ENCODE measurements around the gene OPCML. TPM values are rescaled to one million over a fixed set of nuclear protein-coding genes. Genes with fewer than 3 reads are reported as not detected.

The OPCML gene
- polyA plus RNA-seq, 3 donors from 2014 or later: not detected

DNA sequence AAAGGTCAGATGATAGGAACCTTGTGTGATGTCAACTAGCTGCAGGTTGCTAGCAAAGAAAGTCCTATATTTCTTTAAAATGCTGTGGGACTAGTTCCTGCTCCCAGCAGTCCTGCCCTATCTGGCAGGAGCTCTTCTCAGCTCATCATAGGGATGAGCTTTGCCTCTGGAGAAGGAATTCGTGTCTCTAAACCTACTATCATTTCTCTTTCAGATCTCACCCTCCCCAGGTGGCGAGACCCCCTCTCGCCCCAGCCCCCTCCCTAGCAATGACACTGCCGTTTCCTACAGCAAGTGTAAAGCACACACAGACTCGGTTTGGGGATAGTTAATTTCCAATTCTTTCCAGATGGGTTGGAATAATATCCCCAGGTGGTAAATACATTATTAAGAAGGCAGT lies 533.3 kb downstream of the OPCML start:
- Mint-ChIP-seq H3K27me3 (ENCODE audit: low read depth in 3 of 3) (peaks cover 0 to 2% (median 1%) of the 10 kb centered on the region in 3 donors), H3K4me3 (no peak overlapping the region), H3K27ac (no peak overlapping the region), H3K4me1 (no peaks in the 10 kb centered on the region), H3K36me3 (no peaks in the 10 kb centered on the region), H3K9me3 (peaks cover 0 to 18% (median under 1%) of the 10 kb centered on the region in 6 donors)
- DNase-seq: no peak

DNA sequence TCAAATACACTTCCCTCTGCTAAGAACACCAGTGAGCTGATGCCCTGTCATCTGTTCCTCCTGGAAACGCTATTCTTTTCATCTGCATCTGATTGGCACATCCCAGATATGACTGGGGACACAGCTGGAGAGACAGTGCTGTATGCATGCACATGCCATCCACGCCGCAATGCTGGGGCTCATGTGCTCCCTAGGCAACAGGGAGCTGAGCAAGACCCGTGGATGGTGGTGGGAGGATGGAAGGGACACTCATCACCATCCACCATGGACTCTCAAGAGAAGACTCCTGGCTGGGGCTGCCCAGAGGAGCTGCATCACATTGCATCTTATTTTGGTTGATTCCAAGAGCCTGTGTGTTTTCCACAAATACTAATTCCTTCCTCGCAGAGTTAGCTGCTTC lies 534.9 kb downstream of the OPCML start:
- Mint-ChIP-seq H3K27ac (no peak overlapping the region), H3K36me3 (no peaks in the 10 kb centered on the region), H3K9me3 (peaks cover 0 to 12% (median under 1%) of the 10 kb centered on the region in 6 donors), H3K4me1 (no peaks in the 10 kb centered on the region), H3K4me3 (no peak overlapping the region), H3K27me3 (ENCODE audit: low read depth in 3 of 3) (peaks cover 0 to 7% (median 5%) of the 10 kb centered on the region in 3 donors)
- no peak for DNase-seq

DNA sequence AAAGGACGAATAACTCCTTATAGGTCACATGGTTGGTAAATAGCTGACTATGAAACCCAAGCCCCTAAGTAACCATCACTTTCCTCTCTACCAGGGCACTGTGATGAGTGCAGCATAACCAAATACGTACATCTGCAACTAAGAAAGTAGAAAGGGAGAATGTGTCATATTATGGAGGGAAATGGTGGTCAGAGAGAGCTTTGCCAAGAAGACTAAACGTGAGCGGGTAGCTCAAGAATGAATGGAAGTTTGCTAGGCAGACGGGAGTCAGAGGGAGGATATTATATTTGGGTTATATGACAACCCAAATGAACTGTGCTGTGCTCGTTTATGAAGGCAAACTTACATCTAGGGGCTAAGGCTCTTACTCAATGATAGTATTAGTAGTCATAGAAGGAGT lies 537.3 kb downstream of the OPCML start:
- H3K27ac Mint-ChIP-seq: no peak overlapping the region
- no peak overlapping the region for H3K4me3 Mint-ChIP-seq
- no peaks in the 10 kb centered on the region for H3K36me3 Mint-ChIP-seq
- peaks cover 0 to 6% (median 0%) of the 10 kb centered on the region in 6 donors for H3K9me3 Mint-ChIP-seq
- no peak for DNase-seq
- H3K27me3 Mint-ChIP-seq (ENCODE audit: low read depth in 3 of 3): peaks cover 0 to 6% (median 5%) of the 10 kb centered on the region in 3 donors
- no peaks in the 10 kb centered on the region for H3K4me1 Mint-ChIP-seq

GRCh38 chr11:132993991-132994502 lies 538.3 kb downstream of the OPCML start:
- no peaks in the 10 kb centered on the region for H3K4me1 Mint-ChIP-seq
- no peak for DNase-seq
- H3K27ac Mint-ChIP-seq: no peak overlapping the region
- no peak overlapping the region for H3K4me3 Mint-ChIP-seq
- peaks cover 0 to 6% (median 0%) of the 10 kb centered on the region in 6 donors for H3K9me3 Mint-ChIP-seq
- H3K36me3 Mint-ChIP-seq: no peaks in the 10 kb centered on the region
- peaks cover 0 to 6% (median 5%) of the 10 kb centered on the region in 3 donors for H3K27me3 Mint-ChIP-seq (ENCODE audit: low read depth in 3 of 3)

DNA sequence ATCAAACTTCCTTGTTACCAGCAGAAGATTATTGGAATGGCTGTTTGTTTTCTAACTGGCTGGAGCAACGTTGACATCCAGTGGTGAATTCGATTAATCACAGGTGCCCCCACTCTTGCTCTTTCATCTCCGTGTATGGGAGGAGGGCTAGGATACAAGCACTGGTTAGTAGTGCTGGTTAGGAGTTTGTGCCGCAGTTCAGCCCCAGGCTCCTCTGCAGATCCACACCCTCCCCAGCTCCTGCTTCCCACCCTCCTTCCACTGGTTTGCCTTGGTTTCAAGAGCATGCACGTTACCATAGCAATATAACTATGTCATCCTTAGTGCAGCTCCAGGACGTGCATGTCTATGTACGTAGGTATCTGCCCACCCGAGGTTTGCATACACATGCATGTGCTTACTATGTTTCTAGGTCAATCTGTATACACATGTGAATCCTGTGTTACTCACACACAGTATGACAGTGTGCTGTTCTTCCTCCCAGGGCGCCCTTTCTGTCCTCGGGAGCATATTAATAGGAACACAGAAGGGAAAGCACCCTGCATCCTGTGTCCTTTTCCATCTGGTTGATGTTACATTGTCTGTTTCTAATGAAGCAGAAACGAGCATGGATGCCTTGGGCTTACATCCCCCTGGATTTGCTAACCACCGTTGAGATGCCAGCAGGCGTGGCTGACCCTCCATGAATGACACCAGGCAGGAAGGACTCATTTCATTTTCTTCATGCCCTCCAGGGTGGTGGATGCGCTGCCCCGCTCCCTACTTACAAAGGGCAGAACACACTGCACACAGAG lies 539.3 kb downstream of the OPCML start:
- no peak overlapping the region for H3K27ac Mint-ChIP-seq
- H3K4me1 Mint-ChIP-seq: no peaks in the 10 kb centered on the region
- no peaks in the 10 kb centered on the region for H3K36me3 Mint-ChIP-seq
- DNase-seq: no peak
- H3K27me3 Mint-ChIP-seq (ENCODE audit: low read depth in 3 of 3): peaks cover 0 to 6% (median 5%) of the 10 kb centered on the region in 3 donors
- no peak overlapping the region for H3K4me3 Mint-ChIP-seq
- H3K9me3 Mint-ChIP-seq: peaks cover 0 to 4% (median 0%) of the 10 kb centered on the region in 6 donors

DNA sequence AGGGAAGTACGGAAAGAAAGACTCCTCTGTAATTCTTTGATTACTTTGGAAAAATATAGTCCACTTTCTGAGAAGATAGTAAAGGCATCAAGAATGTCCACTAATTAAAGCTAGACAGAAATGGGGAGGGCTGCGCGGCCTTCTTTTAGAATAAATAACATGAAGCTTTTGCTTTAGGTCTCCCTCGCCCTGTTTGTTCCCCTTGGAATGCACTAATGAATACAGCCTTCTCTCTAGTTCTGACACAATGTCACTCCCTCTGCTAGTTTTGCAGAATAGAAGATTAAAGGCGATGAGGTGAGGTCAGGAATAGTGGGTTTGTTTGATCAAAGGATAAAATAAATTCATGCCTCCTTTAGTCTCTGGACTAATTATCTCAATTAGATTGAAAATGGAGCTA lies 543.9 kb downstream of the OPCML start:
- no peaks in the 10 kb centered on the region for H3K4me1 Mint-ChIP-seq
- H3K9me3 Mint-ChIP-seq: peaks cover 0 to 5% (median 0%) of the 10 kb centered on the region in 6 donors
- H3K27me3 Mint-ChIP-seq (ENCODE audit: low read depth in 3 of 3): peaks cover 0 to 6% (median 3%) of the 10 kb centered on the region in 3 donors
- H3K27ac Mint-ChIP-seq: no peak overlapping the region
- no peak overlapping the region for H3K4me3 Mint-ChIP-seq
- no peak for DNase-seq
- no peaks in the 10 kb centered on the region for H3K36me3 Mint-ChIP-seq

- H3K27me3 Mint-ChIP-seq (ENCODE audit: low read depth in 3 of 3): peaks cover 0 to 2% (median under 1%) of the 10 kb centered on the region in 3 donors
- H3K36me3 Mint-ChIP-seq: no peaks in the 10 kb centered on the region
- no peaks in the 10 kb centered on the region for H3K4me1 Mint-ChIP-seq
- no peak overlapping the region for H3K4me3 Mint-ChIP-seq
- H3K27ac Mint-ChIP-seq: no peak overlapping the region
- H3K9me3 Mint-ChIP-seq: peaks cover 0 to 5% (median 0%) of the 10 kb centered on the region in 6 donors
- no peak for DNase-seq
These were observed 544.4 kb downstream of the OPCML start for GRCh38 chr11:132987936-132988335.

DNA sequence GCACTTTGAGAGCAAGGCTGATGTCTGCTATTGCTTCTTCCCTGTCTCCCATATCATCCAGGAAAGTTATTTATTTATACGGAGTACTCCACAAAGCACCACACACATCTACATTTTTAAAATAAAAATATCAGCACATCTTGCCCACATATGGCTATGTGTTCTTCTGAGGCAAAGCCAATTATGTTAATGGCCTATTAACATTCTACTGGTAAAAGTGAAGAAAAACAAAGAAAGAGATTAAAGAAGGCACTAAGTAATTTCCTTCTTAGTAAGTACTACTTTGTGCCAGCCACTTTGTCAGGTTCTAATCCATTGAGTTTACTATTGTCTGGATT lies 548.7 kb downstream of the OPCML start:
- no peak overlapping the region for H3K4me3 Mint-ChIP-seq
- no peak for DNase-seq

DNA sequence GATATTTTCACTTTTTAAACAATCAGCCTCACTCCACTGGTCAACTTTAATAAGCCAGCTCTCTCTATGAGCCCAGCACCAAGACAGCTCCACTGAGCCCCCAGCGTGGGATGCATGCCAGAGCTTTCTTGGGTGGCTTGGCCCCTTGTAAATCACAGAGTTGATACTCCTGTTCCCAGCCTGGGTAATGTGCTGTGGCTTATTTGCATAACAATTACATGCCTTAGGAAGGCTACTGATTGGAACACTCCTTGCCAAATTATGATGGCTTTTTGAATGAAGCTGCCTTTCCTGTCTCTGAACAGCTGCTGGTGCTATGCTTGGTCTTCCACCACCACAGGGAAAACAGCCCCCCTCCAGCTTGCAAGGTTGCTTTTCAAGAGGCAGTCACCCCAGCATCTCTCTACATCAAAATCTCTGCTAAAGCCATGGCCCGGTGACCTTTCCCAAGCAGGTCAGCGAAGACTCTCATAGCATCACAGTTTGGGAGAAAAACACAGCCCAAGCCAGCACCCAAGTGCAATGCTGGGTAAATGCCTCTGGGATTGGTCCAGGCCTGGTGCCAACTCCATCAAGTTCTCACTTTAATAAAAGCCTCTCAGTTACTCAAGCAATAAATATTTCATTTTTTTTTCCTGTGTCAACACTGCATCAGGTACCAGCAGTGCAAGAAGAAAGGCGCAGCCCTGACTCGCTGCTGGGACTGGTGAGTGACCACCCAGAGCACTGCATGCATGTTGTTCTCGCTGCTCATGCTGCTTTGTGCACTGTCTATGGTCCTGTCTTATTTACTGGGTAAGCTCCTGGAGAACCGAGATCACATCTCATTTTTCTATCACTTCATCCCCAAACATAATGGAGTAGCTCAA lies 549.3 kb downstream of the OPCML start:
- H3K4me1 Mint-ChIP-seq: no peaks in the 10 kb centered on the region

More for the DNA sequence above, 548.7 kb downstream of the OPCML start:
- peaks cover 0 to 5% (median 2%) of the 10 kb centered on the region in 6 donors for H3K9me3 Mint-ChIP-seq
- H3K27ac Mint-ChIP-seq: no peak overlapping the region
- H3K27me3 Mint-ChIP-seq (ENCODE audit: low read depth in 3 of 3): no peaks in the 10 kb centered on the region
- no peaks in the 10 kb centered on the region for H3K36me3 Mint-ChIP-seq
- H3K4me1 Mint-ChIP-seq: no peaks in the 10 kb centered on the region

DNA sequence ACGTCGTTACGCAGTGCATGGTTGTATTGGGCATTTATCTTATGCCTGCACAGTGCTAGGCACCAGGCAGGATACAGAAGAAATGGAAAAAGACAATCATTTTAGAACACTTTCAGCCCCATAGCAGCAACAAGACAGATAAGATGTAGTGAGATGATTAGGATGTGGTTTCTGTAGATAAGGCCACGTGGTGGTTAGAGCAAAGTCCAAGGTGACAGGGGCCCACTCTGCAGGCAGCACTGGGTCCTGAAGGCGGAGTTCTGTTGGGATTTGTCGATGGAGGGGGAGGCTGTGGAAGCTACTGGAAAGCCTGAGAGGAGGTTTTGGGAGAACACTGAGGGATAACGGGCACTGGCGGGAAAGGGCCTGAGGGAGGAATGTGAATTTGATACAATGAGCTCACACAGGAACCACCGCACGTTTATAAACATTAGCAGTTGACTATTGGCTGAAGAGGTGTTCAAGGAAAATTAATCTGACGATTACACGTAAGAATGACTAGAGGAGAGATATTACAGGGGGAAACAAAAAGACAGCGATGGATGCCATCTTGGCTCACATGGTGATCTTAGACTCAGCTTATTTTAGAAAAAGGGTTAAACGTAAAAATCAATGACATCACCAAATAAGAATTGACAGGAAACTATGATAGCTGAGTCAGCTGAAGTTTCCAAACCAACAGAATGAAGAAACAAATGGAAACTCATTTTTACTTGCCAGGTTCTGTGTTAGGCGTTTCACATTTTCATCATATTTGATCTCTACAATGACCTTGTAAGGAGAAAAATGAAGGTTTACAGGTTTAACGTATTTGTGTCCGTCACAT lies 551.0 kb downstream of the OPCML start:
- Mint-ChIP-seq H3K27me3 (ENCODE audit: low read depth in 3 of 3) (no peaks in the 10 kb centered on the region), H3K4me3 (no peak overlapping the region), H3K36me3 (no peaks in the 10 kb centered on the region), H3K9me3 (peaks cover 0 to 5% (median 2%) of the 10 kb centered on the region in 6 donors), H3K27ac (no peak overlapping the region), H3K4me1 (no peaks in the 10 kb centered on the region)
- DNase-seq: no peak

More for the DNA sequence above, 549.3 kb downstream of the OPCML start:
- H3K27ac Mint-ChIP-seq: no peak overlapping the region
- no peaks in the 10 kb centered on the region for H3K36me3 Mint-ChIP-seq
- no peak for DNase-seq
- peaks cover 0 to 5% (median 2%) of the 10 kb centered on the region in 6 donors for H3K9me3 Mint-ChIP-seq
- H3K27me3 Mint-ChIP-seq (ENCODE audit: low read depth in 3 of 3): no peaks in the 10 kb centered on the region
- H3K4me3 Mint-ChIP-seq: no peak overlapping the region

- H3K4me3 Mint-ChIP-seq: no peak overlapping the region
- H3K4me1 Mint-ChIP-seq: no peaks in the 10 kb centered on the region
- H3K27me3 Mint-ChIP-seq (ENCODE audit: low read depth in 3 of 3): peaks cover 0 to under 1% (median 0%) of the 10 kb centered on the region in 3 donors
- peaks cover 0 to 5% (median 2%) of the 10 kb centered on the region in 6 donors for H3K9me3 Mint-ChIP-seq
- no peak for DNase-seq
- no peak overlapping the region for H3K27ac Mint-ChIP-seq
- no peaks in the 10 kb centered on the region for H3K36me3 Mint-ChIP-seq
These were observed 551.6 kb downstream of the OPCML start for GRCh38 chr11:132980670-132981069.

GRCh38 chr11:132977746-132978145 lies 554.6 kb downstream of the OPCML start:
- H3K9me3 Mint-ChIP-seq: peaks cover 0 to 14% (median 4%) of the 10 kb centered on the region in 6 donors
- no peak overlapping the region for H3K4me3 Mint-ChIP-seq
- no peaks in the 10 kb centered on the region for H3K36me3 Mint-ChIP-seq
- H3K27ac Mint-ChIP-seq: no peak overlapping the region
- no peak for DNase-seq
- no peaks in the 10 kb centered on the region for H3K4me1 Mint-ChIP-seq
- peaks cover 0 to 5% (median 1%) of the 10 kb centered on the region in 3 donors for H3K27me3 Mint-ChIP-seq (ENCODE audit: low read depth in 3 of 3)

DNA sequence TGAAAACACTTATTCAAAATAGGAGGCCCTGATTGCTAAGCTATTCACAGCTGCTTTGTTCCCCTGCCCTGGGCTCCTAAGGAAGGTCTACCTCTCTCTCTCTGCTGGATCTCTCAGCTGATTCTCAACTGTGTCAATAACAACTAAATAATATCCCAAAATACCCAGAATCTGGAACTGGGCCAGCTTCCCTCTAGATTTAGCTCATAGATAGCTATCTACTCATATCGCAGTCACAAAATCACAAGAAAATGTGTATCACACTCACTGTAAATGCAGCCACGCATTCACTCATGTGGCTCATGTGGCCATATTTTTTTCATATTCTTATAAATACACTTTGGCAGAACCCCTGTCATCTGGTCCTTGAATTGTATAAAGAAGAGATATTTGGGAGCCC lies 555.1 kb downstream of the OPCML start:
- Mint-ChIP-seq H3K4me1 (no peaks in the 10 kb centered on the region), H3K27ac (no peak overlapping the region), H3K9me3 (peaks cover 0 to 14% (median 4%) of the 10 kb centered on the region in 6 donors), H3K4me3 (no peak overlapping the region), H3K27me3 (ENCODE audit: low read depth in 3 of 3) (peaks cover 0 to 5% (median 1%) of the 10 kb centered on the region in 3 donors), H3K36me3 (no peaks in the 10 kb centered on the region)
- no peak for DNase-seq

Measured in immature natural killer cell (primary cell).